ENCODE measurements around the gene ACD. TPM values are rescaled to one million over a fixed set of nuclear protein-coding genes. Genes with fewer than 3 reads are reported as not detected.

Gene ACD
- total and polyA plus RNA-seq, 4 donors: 13.2 to 19.7 (median 15.9) TPM

- DNase-seq: no peak
- 98 to 99% methylated on average over 4 of the region's 4 CpGs for WGBS, 2 donors
- Histone ChIP-seq H3K27me3 (ENCODE audit: control insufficient read depth in 3 of 3, insufficient read depth in 3 of 3, low read length in 2 of 3) (no peaks in the 10 kb centered on the region), H3K9ac (ENCODE audit: insufficient read depth in 1 of 2, low read length in 2 of 2) (no peak overlapping the region), H3K36me3 (ENCODE audit: control insufficient read depth in 4 of 4, insufficient read depth in 4 of 4, low read length in 4 of 4) (peaks cover 5 to 14% (median 13%) of the 10 kb centered on the region in 4 donors), H3K4me1 (ENCODE audit: control insufficient read depth in 5 of 5, insufficient read depth in 5 of 5, low read length in 5 of 5) (peaks cover 0 to 7% (median 0%) of the 10 kb centered on the region in 5 donors), H3K9me3 (ENCODE audit: control insufficient read depth in 4 of 4, insufficient read depth in 3 of 4, low read length in 3 of 4) (no peaks in the 10 kb centered on the region), H3K27ac (ENCODE audit: low read depth in 1 of 2, low read length in 1 of 2) (peak overlapping the region in 1 of 2 donors; percentile 40), H3K4me3 (no peak overlapping the region)
- TF ChIP-seq CTCF (IDR thresholded peaks at IDR 0.05; ENCODE audit: control extremely low read depth, extremely low read depth): no peak
- ATAC-seq (ENCODE audit: insufficient read depth, low FRiP score): no peak
Observed at GRCh38 chr16:67683767-67684166, 23.7 kb upstream of the ACD start.

GRCh38 chr16:67679935-67680897 lies 20.2 kb upstream of the ACD start:
- DNase-seq (no peak), ATAC-seq (ENCODE audit: insufficient read depth, low FRiP score) (no peak)
- Histone ChIP-seq H3K9ac (ENCODE audit: insufficient read depth in 1 of 2, low read length in 2 of 2) (no peak overlapping the region), H3K36me3 (ENCODE audit: control insufficient read depth in 4 of 4, insufficient read depth in 4 of 4, low read length in 4 of 4) (peaks cover 5 to 21% (median 15%) of the 10 kb centered on the region in 4 donors), H3K9me3 (ENCODE audit: control insufficient read depth in 4 of 4, insufficient read depth in 3 of 4, low read length in 3 of 4) (no peaks in the 10 kb centered on the region), H3K4me3 (no peak overlapping the region), H3K4me1 (ENCODE audit: control insufficient read depth in 5 of 5, insufficient read depth in 5 of 5, low read length in 5 of 5) (peaks cover 0 to 6% (median 0%) of the 10 kb centered on the region in 5 donors), H3K27ac (ENCODE audit: low read depth in 1 of 2, low read length in 1 of 2) (no peak overlapping the region), H3K27me3 (ENCODE audit: control insufficient read depth in 3 of 3, insufficient read depth in 3 of 3, low read length in 2 of 3) (no peaks in the 10 kb centered on the region)
- TF ChIP-seq CTCF (IDR thresholded peaks at IDR 0.05; ENCODE audit: control extremely low read depth, extremely low read depth): no peak
- 90 to 98% methylated on average over 10 of the region's 10 CpGs for WGBS, 2 donors

- Histone ChIP-seq H3K27ac (ENCODE audit: low read depth in 1 of 2, low read length in 1 of 2) (no peak overlapping the region), H3K4me1 (ENCODE audit: control insufficient read depth in 5 of 5, insufficient read depth in 5 of 5, low read length in 5 of 5) (peaks cover 0 to 16% (median 12%) of the 10 kb centered on the region in 5 donors), H3K4me3 (no peak overlapping the region), H3K9me3 (ENCODE audit: control insufficient read depth in 4 of 4, insufficient read depth in 3 of 4, low read length in 3 of 4) (no peaks in the 10 kb centered on the region), H3K36me3 (ENCODE audit: control insufficient read depth in 4 of 4, insufficient read depth in 4 of 4, low read length in 4 of 4) (peaks cover 2 to 21% (median 6%) of the 10 kb centered on the region in 4 donors), H3K9ac (ENCODE audit: insufficient read depth in 1 of 2, low read length in 2 of 2) (no peak overlapping the region), H3K27me3 (ENCODE audit: control insufficient read depth in 3 of 3, insufficient read depth in 3 of 3, low read length in 2 of 3) (no peaks in the 10 kb centered on the region)
- TF ChIP-seq CTCF (IDR thresholded peaks at IDR 0.05; ENCODE audit: control extremely low read depth, extremely low read depth): no peak
- DNase-seq: peak in 1 of 3 donors; percentile 32
- 84 to 87% methylated on average over 12 of the region's 12 CpGs for WGBS, 2 donors
- ATAC-seq (ENCODE audit: insufficient read depth, low FRiP score): no peak
Observed at GRCh38 chr16:67678354-67679023, 18.4 kb upstream of the ACD start.
